ENCODE measurements around the gene ABCB4.

The ABCB4 gene

DNA sequence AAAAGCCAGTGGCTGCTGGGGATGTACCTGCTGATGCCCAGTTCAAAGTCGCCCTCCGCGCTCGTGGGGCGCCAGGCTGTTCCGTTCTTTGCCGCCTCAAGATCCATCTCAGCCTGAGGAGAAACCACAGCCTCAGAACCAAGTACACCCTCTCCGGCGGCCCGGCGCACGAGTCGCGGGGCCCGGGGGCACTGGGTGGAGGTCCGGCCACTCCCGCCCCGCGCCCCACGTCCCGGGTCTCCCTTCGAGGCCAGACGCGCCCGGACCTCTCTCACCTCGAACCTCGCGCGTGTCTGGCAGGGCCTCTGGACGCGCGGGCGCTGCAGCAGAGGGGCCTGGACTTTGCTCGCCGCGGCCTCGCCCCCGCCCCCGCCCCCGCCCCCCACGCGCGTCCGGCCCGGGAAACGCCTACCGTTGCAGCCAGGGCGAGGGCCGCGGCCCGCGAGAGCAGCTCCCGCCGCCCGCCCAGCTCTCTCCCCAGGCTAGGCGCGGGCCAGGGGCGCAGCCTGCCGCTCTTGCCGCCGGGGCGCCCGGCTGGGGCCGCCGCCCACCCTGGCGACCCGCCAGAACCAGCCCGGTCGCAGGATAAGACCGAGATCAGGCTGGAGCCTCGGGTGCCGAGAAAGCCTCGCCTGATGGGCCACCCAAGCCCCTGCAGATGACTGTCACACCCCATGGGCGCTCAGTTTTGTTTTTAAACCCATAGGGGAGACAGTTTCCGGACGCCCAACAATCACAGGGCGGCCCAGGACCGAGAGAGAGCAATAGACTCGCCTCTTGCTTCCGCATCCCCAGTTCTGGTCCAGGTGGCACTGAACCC, at the start of gene ABCB4:
Gene ABCB4, minus strand, starts transcription at position 322 of the 820 bp plus-strand sequence. Its CDS starts 215 bp downstream, at position 107.
- TF ChIP-seq, protein P1, sequence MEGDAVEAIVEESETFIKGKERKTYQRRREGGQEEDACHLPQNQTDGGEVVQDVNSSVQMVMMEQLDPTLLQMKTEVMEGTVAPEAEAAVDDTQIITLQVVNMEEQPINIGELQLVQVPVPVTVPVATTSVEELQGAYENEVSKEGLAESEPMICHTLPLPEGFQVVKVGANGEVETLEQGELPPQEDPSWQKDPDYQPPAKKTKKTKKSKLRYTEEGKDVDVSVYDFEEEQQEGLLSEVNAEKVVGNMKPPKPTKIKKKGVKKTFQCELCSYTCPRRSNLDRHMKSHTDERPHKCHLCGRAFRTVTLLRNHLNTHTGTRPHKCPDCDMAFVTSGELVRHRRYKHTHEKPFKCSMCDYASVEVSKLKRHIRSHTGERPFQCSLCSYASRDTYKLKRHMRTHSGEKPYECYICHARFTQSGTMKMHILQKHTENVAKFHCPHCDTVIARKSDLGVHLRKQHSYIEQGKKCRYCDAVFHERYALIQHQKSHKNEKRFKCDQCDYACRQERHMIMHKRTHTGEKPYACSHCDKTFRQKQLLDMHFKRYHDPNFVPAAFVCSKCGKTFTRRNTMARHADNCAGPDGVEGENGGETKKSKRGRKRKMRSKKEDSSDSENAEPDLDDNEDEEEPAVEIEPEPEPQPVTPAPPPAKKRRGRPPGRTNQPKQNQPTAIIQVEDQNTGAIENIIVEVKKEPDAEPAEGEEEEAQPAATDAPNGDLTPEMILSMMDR (conservative IDR thresholded peaks at IDR 0.05): no peak
- no peak within 1 kb of the TSS for H3K27ac ChIP-seq

DNA sequence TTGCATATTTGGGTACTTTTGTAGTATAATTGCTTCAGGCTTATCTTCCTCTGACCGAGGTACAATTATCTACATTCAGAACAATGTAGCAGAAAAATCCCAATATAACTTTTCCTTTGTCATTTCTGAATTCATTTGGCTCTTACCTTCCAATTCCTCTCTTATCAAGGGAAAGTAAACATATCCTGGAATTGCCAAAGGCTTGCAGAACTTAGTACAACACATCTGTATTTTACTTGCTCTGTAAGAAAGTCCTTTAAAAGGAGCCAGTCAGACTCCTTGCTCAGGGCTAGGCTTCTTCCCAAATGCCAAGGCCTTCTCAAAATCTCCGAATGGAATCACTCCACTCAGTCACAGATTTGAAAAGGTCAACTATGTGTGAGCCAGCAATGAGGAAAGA, 43.3 kb upstream of the ABCB4 start:
- TF ChIP-seq, protein P1 (conservative IDR thresholded peaks at IDR 0.05): no peak
- no peak overlapping the region for H3K27ac ChIP-seq

GRCh38 chr7:87517891-87518290, 42.4 kb upstream of the ABCB4 start:
- no peak overlapping the region for H3K27ac ChIP-seq
- TF ChIP-seq, protein P1 (conservative IDR thresholded peaks at IDR 0.05): no peak

GRCh38 chr7:87517136-87517815, 41.8 kb upstream of the ABCB4 start:
- TF ChIP-seq, protein P1 (conservative IDR thresholded peaks at IDR 0.05): no peak
- H3K27ac ChIP-seq: no peak overlapping the region

DNA sequence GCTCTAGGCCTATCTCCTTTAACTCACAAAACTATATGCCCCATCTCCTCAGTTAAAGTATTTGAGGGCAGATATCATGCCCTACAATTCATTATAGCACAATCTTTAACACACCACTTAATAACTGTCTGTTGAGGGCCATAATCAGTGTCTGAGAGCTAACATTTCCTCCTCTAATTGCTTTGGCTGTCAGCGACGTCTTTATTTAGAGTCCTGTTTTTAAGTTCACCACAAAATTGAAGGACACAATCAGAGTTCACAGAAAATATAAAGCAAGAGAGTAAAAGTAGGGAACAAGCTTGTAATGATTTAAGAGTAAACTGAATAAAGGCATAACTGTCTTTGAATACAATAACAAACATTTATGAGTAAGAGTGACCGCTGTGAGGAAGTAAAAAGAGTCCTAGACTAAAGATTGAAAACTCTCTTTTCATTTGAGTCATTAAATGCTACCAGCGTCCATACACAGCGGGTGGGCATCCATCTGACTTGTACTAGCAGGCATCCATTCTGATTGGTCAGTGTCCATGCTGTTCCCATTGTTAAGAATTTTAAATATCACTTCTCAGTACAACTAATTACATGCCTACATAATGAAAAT, 38.4 kb upstream of the ABCB4 start:
- H3K27ac ChIP-seq: no peak overlapping the region
- TF ChIP-seq, protein P1 (conservative IDR thresholded peaks at IDR 0.05): no peak

DNA sequence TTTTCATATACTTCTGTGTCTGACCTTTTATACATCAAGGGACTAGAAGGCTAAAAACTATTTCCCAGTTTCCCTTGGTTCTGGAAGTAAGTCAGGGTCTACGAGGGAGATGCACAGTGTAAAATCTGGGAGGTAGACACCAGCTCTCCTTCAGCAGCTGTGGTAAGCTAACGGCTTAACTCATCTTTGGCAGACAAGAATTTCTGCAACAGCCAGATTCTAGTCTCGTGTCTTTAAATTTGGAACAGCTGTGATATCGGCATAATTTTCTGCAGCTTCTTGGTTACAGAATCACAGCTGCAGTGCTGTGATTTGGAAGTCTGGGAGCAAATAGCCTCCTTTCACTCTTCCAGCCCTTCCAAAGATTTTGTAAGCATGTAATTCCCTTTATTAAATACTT, 37.4 kb upstream of the ABCB4 start:
- no peak overlapping the region for H3K27ac ChIP-seq
- TF ChIP-seq, protein P1 (conservative IDR thresholded peaks at IDR 0.05): no peak

DNA sequence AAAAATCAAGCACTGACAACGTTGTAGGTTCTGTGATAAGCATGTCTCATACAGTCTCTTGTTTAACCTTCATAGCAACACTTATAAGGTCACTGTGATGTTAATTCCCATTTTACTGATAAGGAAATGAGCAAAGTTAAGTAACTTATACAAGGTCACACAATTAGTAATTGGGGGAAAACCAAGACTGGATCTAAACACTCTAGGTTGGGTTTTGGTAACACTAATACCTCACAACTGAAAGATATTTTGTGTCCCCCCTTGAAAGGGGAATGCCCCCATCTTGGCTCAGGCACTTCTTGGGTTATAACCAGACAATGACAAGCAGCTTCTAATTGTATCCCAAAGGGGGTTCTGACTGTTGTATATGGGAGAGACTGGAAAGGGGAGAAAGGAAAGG, 36.0 kb upstream of the ABCB4 start:
- H3K27ac ChIP-seq: no peak overlapping the region
- TF ChIP-seq, protein P1 (conservative IDR thresholded peaks at IDR 0.05): no peak
